ENCODE measurements around the gene CFAP206.

DNA sequence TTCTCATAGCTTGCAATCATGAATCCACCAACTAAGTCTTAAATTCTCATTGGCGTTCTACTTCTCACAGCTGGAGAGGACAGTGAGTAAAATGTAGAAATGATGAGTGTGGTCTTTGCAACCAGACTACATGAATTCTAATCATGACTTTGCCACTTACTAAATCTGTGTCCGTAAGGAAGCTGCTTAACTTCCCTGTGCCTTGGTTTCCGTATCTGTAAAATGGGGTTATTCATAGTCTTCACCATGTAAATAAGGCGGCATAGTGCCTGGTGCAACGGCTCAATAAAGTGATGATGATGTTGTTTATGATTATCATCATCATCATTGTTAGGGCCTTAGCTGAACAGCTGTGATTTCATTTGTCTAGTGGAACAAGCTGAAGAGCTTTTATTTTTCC lies 12.6 kb downstream of the CFAP206 start:
- TF ChIP-seq CTCF (conservative IDR thresholded peaks at IDR 0.05) = no peak
- TF ChIP-seq EZH2 (IDR thresholded peaks at IDR 0.05; ENCODE audit: low read depth) = no peak

Data from PC-9 (cell line).